ENCODE measurements around the gene MTHFD1L. TPM values are rescaled to one million over a fixed set of nuclear protein-coding genes. Genes with fewer than 3 reads are reported as not detected.

The MTHFD1L gene
- total and polyA plus RNA-seq, 2 donors (not counting 1 experiment from before 2014, with no cell fraction given) = 36.1 to 48.9 TPM

GRCh38 chr6:151007076-151007475 is 141.6 kb downstream of the MTHFD1L start:
- H3K36me3 ChIP-seq (ENCODE audit: control insufficient read depth, insufficient read depth, low read length) = no peaks in the 10 kb centered on the region
- H3K27ac ChIP-seq (ENCODE audit: insufficient read depth, low read length) = no peak overlapping the region
- no peak overlapping the region for H3K9ac ChIP-seq (ENCODE audit: insufficient read depth, low read length)
- H3K9me3 ChIP-seq (ENCODE audit: control insufficient read depth, insufficient read depth, low read depth, low read length) = no peaks in the 10 kb centered on the region
- H4K20me1 ChIP-seq (ENCODE audit: control insufficient read depth, extremely low read depth, insufficient read depth, low read length) = no peaks in the 10 kb centered on the region
- H3K4me2 ChIP-seq (ENCODE audit: extremely low read depth, insufficient read depth, low read length) = no peak overlapping the region
- H3K79me2 ChIP-seq (ENCODE audit: control insufficient read depth, insufficient read depth, low read length) = no peaks in the 10 kb centered on the region
- no peak for DNase-seq (ENCODE audit: low read depth in 2 of 2)
- no peak overlapping the region for H2AFZ ChIP-seq (ENCODE audit: low read length)
- TF ChIP-seq EZH2 (IDR thresholded peaks at IDR 0.05; ENCODE audit: low read length, missing control alignments) (no peak), CTCF (conservative IDR thresholded peaks at IDR 0.05 in 1 of 2, IDR thresholded peaks at IDR 0.05 in 1 of 2; ENCODE audit: low read depth in 1 of 2, low read length in 2 of 2) (no peak)
- H3K4me1 ChIP-seq (ENCODE audit: control insufficient read depth, extremely low read depth, insufficient read depth, low read length) = peaks cover 5% of the 10 kb centered on the region
- H3K27me3 ChIP-seq (ENCODE audit: control insufficient read depth, insufficient read depth, low read length) = no peaks in the 10 kb centered on the region
- no peak overlapping the region for H3K4me3 ChIP-seq (replicated peaks in 1 of 4; ENCODE audit: control extremely low read depth in 1 of 4, insufficient read depth in 1 of 4, low read depth in 3 of 4, low read length in 4 of 4)

GRCh38 chr6:151007922-151008321 is 142.4 kb downstream of the MTHFD1L start:
- H3K36me3 ChIP-seq (ENCODE audit: control insufficient read depth, insufficient read depth, low read length) = no peaks in the 10 kb centered on the region
- TF ChIP-seq CTCF (conservative IDR thresholded peaks at IDR 0.05 in 1 of 2, IDR thresholded peaks at IDR 0.05 in 1 of 2; ENCODE audit: low read depth in 1 of 2, low read length in 2 of 2) (no peak), EZH2 (IDR thresholded peaks at IDR 0.05; ENCODE audit: low read length, missing control alignments) (no peak)
- no peaks in the 10 kb centered on the region for H3K27me3 ChIP-seq (ENCODE audit: control insufficient read depth, insufficient read depth, low read length)
- no peak overlapping the region for H3K9ac ChIP-seq (ENCODE audit: insufficient read depth, low read length)
- H4K20me1 ChIP-seq (ENCODE audit: control insufficient read depth, extremely low read depth, insufficient read depth, low read length) = no peaks in the 10 kb centered on the region
- H3K79me2 ChIP-seq (ENCODE audit: control insufficient read depth, insufficient read depth, low read length) = no peaks in the 10 kb centered on the region
- no peak for DNase-seq (ENCODE audit: low read depth in 2 of 2)
- H3K27ac ChIP-seq (ENCODE audit: insufficient read depth, low read length) = no peak overlapping the region
- peaks cover 6% of the 10 kb centered on the region for H3K4me1 ChIP-seq (ENCODE audit: control insufficient read depth, extremely low read depth, insufficient read depth, low read length)
- no peak overlapping the region for H3K4me3 ChIP-seq (replicated peaks in 1 of 4; ENCODE audit: control extremely low read depth in 1 of 4, insufficient read depth in 1 of 4, low read depth in 3 of 4, low read length in 4 of 4)
- H2AFZ ChIP-seq (ENCODE audit: low read length) = no peak overlapping the region
- no peak overlapping the region for H3K4me2 ChIP-seq (ENCODE audit: extremely low read depth, insufficient read depth, low read length)
- H3K9me3 ChIP-seq (ENCODE audit: control insufficient read depth, insufficient read depth, low read depth, low read length) = no peaks in the 10 kb centered on the region

- Histone ChIP-seq H3K9me3 (ENCODE audit: control insufficient read depth, insufficient read depth, low read depth, low read length) (no peaks in the 10 kb centered on the region), H3K4me2 (ENCODE audit: extremely low read depth, insufficient read depth, low read length) (no peak overlapping the region), H3K27me3 (ENCODE audit: control insufficient read depth, insufficient read depth, low read length) (no peaks in the 10 kb centered on the region)
These were observed 142.9 kb downstream of the MTHFD1L start for GRCh38 chr6:151008425-151008824.

More at GRCh38 chr6:151008425-151008824, 142.9 kb downstream of the MTHFD1L start:
- no peak for DNase-seq (ENCODE audit: low read depth in 2 of 2)
- Histone ChIP-seq H3K4me1 (ENCODE audit: control insufficient read depth, extremely low read depth, insufficient read depth, low read length) (peaks cover 6% of the 10 kb centered on the region), H3K9ac (ENCODE audit: insufficient read depth, low read length) (no peak overlapping the region), H3K27ac (ENCODE audit: insufficient read depth, low read length) (no peak overlapping the region), H3K36me3 (ENCODE audit: control insufficient read depth, insufficient read depth, low read length) (no peaks in the 10 kb centered on the region), H3K4me3 (replicated peaks in 1 of 4; ENCODE audit: control extremely low read depth in 1 of 4, insufficient read depth in 1 of 4, low read depth in 3 of 4, low read length in 4 of 4) (no peak overlapping the region), H2AFZ (ENCODE audit: low read length) (no peak overlapping the region), H3K79me2 (ENCODE audit: control insufficient read depth, insufficient read depth, low read length) (no peaks in the 10 kb centered on the region), H4K20me1 (ENCODE audit: control insufficient read depth, extremely low read depth, insufficient read depth, low read length) (no peaks in the 10 kb centered on the region)
- TF ChIP-seq CTCF (conservative IDR thresholded peaks at IDR 0.05 in 1 of 2, IDR thresholded peaks at IDR 0.05 in 1 of 2; ENCODE audit: low read depth in 1 of 2, low read length in 2 of 2) (no peak), EZH2 (IDR thresholded peaks at IDR 0.05; ENCODE audit: low read length, missing control alignments) (no peak)

Data from fibroblast of lung (primary cell).